Keratinocyte (primary cell): ENCODE measurements around the gene SLA2. TPM values are rescaled to one million over a fixed set of nuclear protein-coding genes. Genes with fewer than 3 reads are reported as not detected.
"Not testable (repeated sequence)": the region's sequence is repeated elsewhere in the genome, so short reads cannot be mapped to it uniquely, and the experiment has no call there.

Experiments
- DNase-seq: peaks from one replicate; pipeline ENCODE4 v3.0.0-alpha.2; 2011; ENCODE audit warnings: low read depth, missing footprints, low spot score
- FAIRE-seq: peaks from 2 replicates; lab custom pipeline; 2011; peaks lifted over from hg19 to GRCh38; lab: Jason Lieb, UNC
- H2AFZ ChIP-seq: 2 replicates; pipeline ENCODE4 v1.6.0; 2012; ENCODE audit warnings: low read length, control low read depth, inconsistent platforms; ENCODE audit not compliant: control insufficient read depth
- H3K27ac ChIP-seq: 2 replicates; pipeline ENCODE4 v1.5.1; 2011; ENCODE audit warnings: low read length; ENCODE audit not compliant: control insufficient read depth, insufficient read depth
- H3K27me3 ChIP-seq: 3 replicates; pipeline ENCODE4 v1.6.0; 2011; ENCODE audit warnings: low read length; ENCODE audit not compliant: control insufficient read depth, insufficient read depth; ENCODE audit errors: extremely low read depth
- H3K36me3 ChIP-seq, 2 experiments: 2 replicates in 1 of 2; 3 replicates in 1 of 2; pipeline ENCODE4 v1.5.1; 2011; ENCODE audit warnings: low read length in 2 of 2, mild to moderate bottlenecking in 1 of 2; ENCODE audit not compliant: control insufficient read depth in 2 of 2, insufficient read depth in 2 of 2; ENCODE audit errors: extremely low read depth in 1 of 2
- H3K4me1 ChIP-seq: 3 replicates; pipeline ENCODE4 v1.5.1; 2011; ENCODE audit warnings: low read length; ENCODE audit not compliant: control insufficient read depth, insufficient read depth; ENCODE audit errors: extremely low read depth
- H3K4me2 ChIP-seq: 3 replicates; pipeline ENCODE4 v1.6.0; 2011; ENCODE audit warnings: low read depth, low read length; ENCODE audit not compliant: control insufficient read depth, insufficient read depth; ENCODE audit errors: extremely low read depth
- H3K4me3 ChIP-seq, 3 experiments: fragments of 200-600 bp in 1 of 3; sonication (generic) in 1 of 3; 2 replicates in 2 of 3; 3 replicates in 1 of 3; pipeline ENCODE4 v1.5.1; 2011 to 2016; ENCODE audit warnings: low read length in 3 of 3, mild to moderate bottlenecking in 3 of 3, control low read depth in 2 of 3, inconsistent platforms in 1 of 3, low read depth in 1 of 3, mixed read lengths in 1 of 3, mixed run types in 1 of 3, moderate library complexity in 1 of 3; ENCODE audit not compliant: control insufficient read depth in 2 of 3, insufficient read depth in 2 of 3; ENCODE audit errors: extremely low read depth in 1 of 3
- H3K79me2 ChIP-seq: 2 replicates; pipeline ENCODE4 v1.6.0; 2012; ENCODE audit warnings: low read length; ENCODE audit not compliant: control insufficient read depth, insufficient read depth
- H3K9ac ChIP-seq: 3 replicates; pipeline ENCODE4 v1.6.0; 2011; ENCODE audit warnings: low read length; ENCODE audit not compliant: control insufficient read depth, insufficient read depth; ENCODE audit errors: extremely low read depth
- H3K9me1 ChIP-seq: 3 replicates; pipeline ENCODE4 v1.6.0; 2011; ENCODE audit warnings: low read length; ENCODE audit not compliant: control insufficient read depth, insufficient read depth; ENCODE audit errors: extremely low read depth
- H3K9me3 ChIP-seq: 2 replicates; pipeline ENCODE4 v1.5.1; 2012; ENCODE audit warnings: low read depth, low read length; ENCODE audit not compliant: control insufficient read depth
- H4K20me1 ChIP-seq: 3 replicates; pipeline ENCODE4 v1.6.0; 2011; ENCODE audit warnings: low read length; ENCODE audit not compliant: control insufficient read depth, insufficient read depth; ENCODE audit errors: extremely low read depth
- EZH2 ChIP-seq: IDR thresholded peaks from one replicate; pipeline ENCODE4 v1.6.1; 2012; ENCODE audit warnings: inconsistent platforms, mild to moderate bottlenecking, low read length, moderate library complexity
- dilution Hi-C: fragments of 300-500 bp; cut with MboI; formaldehyde crosslinking; loops from one replicate; pipeline ENCODE4 v1.7.0; 2020; ENCODE audit warnings: low sequenced_read_pairs; ENCODE audit not compliant: extremely low pct_ligation_motif_present
- polyA plus RNA-seq, 5 experiments: library from polyadenylated mRNA; depleted of rRNA in 3 of 5; stranded (reverse) in 3 of 5; stranded (forward) in 1 of 5; unstranded in 1 of 5; fragments of >200 nt; gene quantifications; 1 replicate in 1 of 5; 2 replicates in 3 of 5; 3 replicates in 1 of 5; pipeline versions ENCODE4 v1.2.1 to v1.2.3, GENCODE V29; 2011 to 2012; ENCODE audit warnings: missing spikeins in 2 of 5, low read depth in 1 of 5, low replicate concordance in 1 of 5
- TF ChIP-seq, protein P1 (sequence below), 3 experiments: IDR thresholded peaks in 1 of 3; conservative IDR thresholded peaks in 1 of 3; optimal IDR thresholded peaks in 1 of 3; 2 replicates in 2 of 3; 3 replicates in 1 of 3; pipeline versions ENCODE3 to v1.5.1; 2011; ENCODE audit warnings: low read length in 3 of 3, mild to moderate bottlenecking in 3 of 3, moderate library complexity in 2 of 3, control low read depth in 1 of 3, inconsistent platforms in 1 of 3; ENCODE audit not compliant: insufficient read depth in 2 of 3; ENCODE audit errors: extremely low read depth in 1 of 3

SLA2 gene
- polyA plus RNA-seq, 1 donor (not counting 4 experiments of a cell fraction or from before 2014, with no cell fraction given): 0.04 TPM

DNA sequence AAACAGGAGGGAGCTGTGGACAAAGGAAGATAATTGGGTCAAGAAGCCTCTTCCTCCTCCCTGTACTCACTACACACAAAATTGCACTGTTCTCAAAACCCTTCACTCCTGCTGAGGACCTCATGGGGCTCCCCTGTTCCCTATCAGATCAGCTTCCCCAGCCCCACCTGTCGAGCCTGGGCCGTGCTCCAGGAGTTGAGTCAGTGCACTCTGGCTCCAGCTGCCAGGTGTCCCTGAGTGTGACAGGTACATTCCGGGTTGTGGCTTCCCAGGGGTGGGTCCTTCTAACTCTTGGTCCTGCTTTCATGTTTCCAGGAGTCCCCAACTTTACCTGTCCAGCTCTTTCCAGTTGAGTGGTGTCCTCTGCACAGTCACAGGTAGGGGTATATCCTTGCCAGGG, 32.0 kb downstream of the SLA2 start:
- no peak overlapping the region for H3K4me3 ChIP-seq
- H3K36me3 ChIP-seq: peaks cover 23 to 26% of the 10 kb centered on the region in 2 experiments
- H4K20me1 ChIP-seq: peaks cover 2% of the 10 kb centered on the region
- dilution Hi-C loops: no loop called here
- no peak overlapping the region for H3K9ac ChIP-seq
- no peak overlapping the region for H3K4me2 ChIP-seq
- H3K9me1 ChIP-seq: no peaks in the 10 kb centered on the region
- DNase-seq (no peak), FAIRE-seq (no peak)
- no peaks in the 10 kb centered on the region for H3K4me1 ChIP-seq
- no peak for TF ChIP-seq EZH2
- TF ChIP-seq, protein P1, sequence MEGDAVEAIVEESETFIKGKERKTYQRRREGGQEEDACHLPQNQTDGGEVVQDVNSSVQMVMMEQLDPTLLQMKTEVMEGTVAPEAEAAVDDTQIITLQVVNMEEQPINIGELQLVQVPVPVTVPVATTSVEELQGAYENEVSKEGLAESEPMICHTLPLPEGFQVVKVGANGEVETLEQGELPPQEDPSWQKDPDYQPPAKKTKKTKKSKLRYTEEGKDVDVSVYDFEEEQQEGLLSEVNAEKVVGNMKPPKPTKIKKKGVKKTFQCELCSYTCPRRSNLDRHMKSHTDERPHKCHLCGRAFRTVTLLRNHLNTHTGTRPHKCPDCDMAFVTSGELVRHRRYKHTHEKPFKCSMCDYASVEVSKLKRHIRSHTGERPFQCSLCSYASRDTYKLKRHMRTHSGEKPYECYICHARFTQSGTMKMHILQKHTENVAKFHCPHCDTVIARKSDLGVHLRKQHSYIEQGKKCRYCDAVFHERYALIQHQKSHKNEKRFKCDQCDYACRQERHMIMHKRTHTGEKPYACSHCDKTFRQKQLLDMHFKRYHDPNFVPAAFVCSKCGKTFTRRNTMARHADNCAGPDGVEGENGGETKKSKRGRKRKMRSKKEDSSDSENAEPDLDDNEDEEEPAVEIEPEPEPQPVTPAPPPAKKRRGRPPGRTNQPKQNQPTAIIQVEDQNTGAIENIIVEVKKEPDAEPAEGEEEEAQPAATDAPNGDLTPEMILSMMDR (optimal IDR thresholded peaks at IDR 0.05 in 1 of 3, IDR thresholded peaks at IDR 0.05 in 1 of 3, conservative IDR thresholded peaks at IDR 0.05 in 1 of 3; ENCODE audit: extremely low read depth in 1 of 3, insufficient read depth in 2 of 3, low read length in 3 of 3): no peak
- H3K27ac ChIP-seq: no peak overlapping the region
- H3K9me3 ChIP-seq: no peaks in the 10 kb centered on the region
- H2AFZ ChIP-seq: no peak overlapping the region
- no peaks in the 10 kb centered on the region for H3K27me3 ChIP-seq
- peaks cover 4% of the 10 kb centered on the region for H3K79me2 ChIP-seq

DNA sequence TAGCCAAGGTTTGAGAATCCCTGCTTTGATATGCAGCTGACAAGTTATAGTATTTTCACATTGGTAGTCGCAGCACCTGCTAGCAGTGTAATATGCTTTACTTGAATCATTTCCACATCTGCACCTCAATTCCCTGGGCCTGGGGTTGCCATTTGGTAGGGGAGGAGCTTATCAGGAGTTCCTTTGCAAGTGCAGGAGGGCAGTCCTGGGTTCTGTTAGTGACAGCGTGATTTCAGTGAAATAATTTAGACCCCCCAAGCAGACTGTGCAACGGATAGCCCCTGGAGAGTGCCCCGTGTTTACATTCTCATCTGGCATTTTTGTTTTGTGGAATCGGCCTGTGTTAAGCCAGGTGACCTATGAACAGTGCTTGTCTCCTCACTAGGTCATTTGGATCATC, 34.4 kb downstream of the SLA2 start:
- Histone ChIP-seq H2AFZ (no peak overlapping the region), H3K27ac (no peak overlapping the region), H3K4me1 (peaks cover 14% of the 10 kb centered on the region), H3K4me3 (no peak overlapping the region), H3K4me2 (no peak overlapping the region), H3K9ac (no peak overlapping the region), H3K79me2 (peaks cover 23% of the 10 kb centered on the region), H4K20me1 (peaks cover 5% of the 10 kb centered on the region), H3K27me3 (no peaks in the 10 kb centered on the region), H3K9me3 (no peaks in the 10 kb centered on the region), H3K36me3 (peaks cover 33 to 38% of the 10 kb centered on the region in 2 experiments), H3K9me1 (no peaks in the 10 kb centered on the region)
- FAIRE-seq: no peak
- DNase-seq: no peak
- dilution Hi-C loops: no loop called here
- no peak for TF ChIP-seq EZH2
- TF ChIP-seq, protein P1 (optimal IDR thresholded peaks at IDR 0.05 in 1 of 3, IDR thresholded peaks at IDR 0.05 in 1 of 3, conservative IDR thresholded peaks at IDR 0.05 in 1 of 3; ENCODE audit: extremely low read depth in 1 of 3, insufficient read depth in 2 of 3, low read length in 3 of 3): no peak

DNA sequence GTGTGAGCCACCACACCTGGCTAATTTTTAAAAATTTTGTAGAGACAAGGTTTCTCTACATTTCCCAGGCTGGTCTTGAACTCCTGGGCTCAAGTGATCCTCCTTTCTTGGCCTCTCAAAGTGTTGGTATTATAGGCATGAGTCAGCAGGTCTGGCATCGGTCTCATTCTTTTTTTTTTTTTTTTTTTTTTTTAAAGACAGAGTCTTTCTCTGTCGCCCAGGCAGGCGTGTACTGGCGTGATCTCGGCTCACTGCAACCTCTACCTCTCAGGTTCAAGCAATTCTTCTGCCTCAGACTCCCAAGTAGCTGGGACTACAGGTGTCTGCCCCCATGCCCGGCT, 37.6 kb downstream of the SLA2 start:
- H3K4me2 ChIP-seq, H3K27me3 ChIP-seq, FAIRE-seq, H3K4me3 ChIP-seq, H3K9me3 ChIP-seq, H3K9ac ChIP-seq, DNase-seq, H3K9me1 ChIP-seq, dilution Hi-C loops, H3K27ac ChIP-seq, H2AFZ ChIP-seq, H4K20me1 ChIP-seq: not testable (repeated sequence)
- peaks cover 19% of the 10 kb centered on the region for H3K4me1 ChIP-seq
- peaks cover 31 to 33% of the 10 kb centered on the region in 2 experiments for H3K36me3 ChIP-seq
- H3K79me2 ChIP-seq: peaks cover 34% of the 10 kb centered on the region
